ENCODE results near the gene PRPSAP1.

Gene PRPSAP1

GRCh38 chr17:76333673-76334505 lies 19.8 kb downstream of the PRPSAP1 start:
- TF ChIP-seq CTCF (IDR thresholded peaks at IDR 0.05; ENCODE audit: poor library complexity, severe bottlenecking), result no peak
- H3K36me3 ChIP-seq (ENCODE audit: low read depth), result peaks cover 44% of the 10 kb centered on the region
- H3K4me1 ChIP-seq (ENCODE audit: insufficient read depth, poor library complexity, severe bottlenecking), result no peaks in the 10 kb centered on the region
- H3K27ac ChIP-seq (ENCODE audit: poor library complexity, severe bottlenecking), result no peak overlapping the region
- no peak overlapping the region for H3K4me3 ChIP-seq (ENCODE audit: severe bottlenecking)
- DNase-seq (ENCODE audit: low spot score), result no peak
- no peak for ATAC-seq (ENCODE audit: low read depth)
- no peaks in the 10 kb centered on the region for H3K9me3 ChIP-seq (ENCODE audit: severe bottlenecking)
- no peaks in the 10 kb centered on the region for H3K27me3 ChIP-seq (ENCODE audit: insufficient read depth, poor library complexity, severe bottlenecking)

GRCh38 chr17:76331083-76331482 lies 22.6 kb downstream of the PRPSAP1 start:
- DNase-seq (ENCODE audit: low spot score), result no peak
- H3K4me3 ChIP-seq (ENCODE audit: severe bottlenecking), result no peak overlapping the region
- H3K9me3 ChIP-seq (ENCODE audit: severe bottlenecking), result no peaks in the 10 kb centered on the region
- no peak for ATAC-seq (ENCODE audit: low read depth)
- H3K27me3 ChIP-seq (ENCODE audit: insufficient read depth, poor library complexity, severe bottlenecking), result no peaks in the 10 kb centered on the region
- no peaks in the 10 kb centered on the region for H3K4me1 ChIP-seq (ENCODE audit: insufficient read depth, poor library complexity, severe bottlenecking)
- peaks cover 64% of the 10 kb centered on the region for H3K36me3 ChIP-seq (ENCODE audit: low read depth)
- no peak overlapping the region for H3K27ac ChIP-seq (ENCODE audit: poor library complexity, severe bottlenecking)
- no peak for TF ChIP-seq CTCF (IDR thresholded peaks at IDR 0.05; ENCODE audit: poor library complexity, severe bottlenecking)

GRCh38 chr17:76329664-76330063 lies 24.1 kb downstream of the PRPSAP1 start:
- H3K27ac ChIP-seq (ENCODE audit: poor library complexity, severe bottlenecking), result no peak overlapping the region
- no peaks in the 10 kb centered on the region for H3K27me3 ChIP-seq (ENCODE audit: insufficient read depth, poor library complexity, severe bottlenecking)
- no peaks in the 10 kb centered on the region for H3K4me1 ChIP-seq (ENCODE audit: insufficient read depth, poor library complexity, severe bottlenecking)
- no peak overlapping the region for H3K4me3 ChIP-seq (ENCODE audit: severe bottlenecking)
- ATAC-seq (ENCODE audit: low read depth) (no peak), DNase-seq (ENCODE audit: low spot score) (no peak)
- H3K36me3 ChIP-seq (ENCODE audit: low read depth), result peaks cover 64% of the 10 kb centered on the region
- TF ChIP-seq CTCF (IDR thresholded peaks at IDR 0.05; ENCODE audit: poor library complexity, severe bottlenecking), result no peak
- no peaks in the 10 kb centered on the region for H3K9me3 ChIP-seq (ENCODE audit: severe bottlenecking)

GRCh38 chr17:76327696-76328095 lies 26.0 kb downstream of the PRPSAP1 start:
- no peak overlapping the region for H3K4me3 ChIP-seq (ENCODE audit: severe bottlenecking)
- TF ChIP-seq CTCF (IDR thresholded peaks at IDR 0.05; ENCODE audit: poor library complexity, severe bottlenecking), result no peak
- peaks cover 64% of the 10 kb centered on the region for H3K36me3 ChIP-seq (ENCODE audit: low read depth)
- H3K27ac ChIP-seq (ENCODE audit: poor library complexity, severe bottlenecking), result no peak overlapping the region
- no peaks in the 10 kb centered on the region for H3K27me3 ChIP-seq (ENCODE audit: insufficient read depth, poor library complexity, severe bottlenecking)
- DNase-seq (ENCODE audit: low spot score) (no peak), ATAC-seq (ENCODE audit: low read depth) (no peak)
- H3K9me3 ChIP-seq (ENCODE audit: severe bottlenecking), result no peaks in the 10 kb centered on the region
- no peaks in the 10 kb centered on the region for H3K4me1 ChIP-seq (ENCODE audit: insufficient read depth, poor library complexity, severe bottlenecking)

GRCh38 chr17:76326306-76326705 lies 27.4 kb downstream of the PRPSAP1 start:
- H3K4me3 ChIP-seq (ENCODE audit: severe bottlenecking), result no peak overlapping the region
- no peak for TF ChIP-seq CTCF (IDR thresholded peaks at IDR 0.05; ENCODE audit: poor library complexity, severe bottlenecking)
- DNase-seq (ENCODE audit: low spot score), result no peak
- no peaks in the 10 kb centered on the region for H3K27me3 ChIP-seq (ENCODE audit: insufficient read depth, poor library complexity, severe bottlenecking)
- ATAC-seq (ENCODE audit: low read depth), result no peak
- H3K9me3 ChIP-seq (ENCODE audit: severe bottlenecking), result no peaks in the 10 kb centered on the region
- H3K4me1 ChIP-seq (ENCODE audit: insufficient read depth, poor library complexity, severe bottlenecking), result no peaks in the 10 kb centered on the region
- no peak overlapping the region for H3K27ac ChIP-seq (ENCODE audit: poor library complexity, severe bottlenecking)
- peaks cover 60% of the 10 kb centered on the region for H3K36me3 ChIP-seq (ENCODE audit: low read depth)
